A549 (cell line): ENCODE data around the gene TSPAN3.

ENCODE experiments used
- CEBPB ChIP-seq, 2 experiments: fragments of >200 bp in 1 of 2; sonication (Bioruptor Twin) in 1 of 2; formaldehyde crosslinking in 1 of 2; IDR thresholded peaks; 2 replicates each; pipeline ENCODE4 v1.6.1; 2012 to 2016
- MAX ChIP-seq: IDR thresholded peaks from 2 replicates; pipeline ENCODE4 v1.6.1; 2012
- REST ChIP-seq: fragments of 200-600 bp; sonication (generic); IDR thresholded peaks from 2 replicates; pipeline ENCODE4 v1.6.1; 2016; ENCODE audit warnings: antibody characterized with exemption, mild to moderate bottlenecking, moderate library complexity
- RNF2 ChIP-seq: fragments of 200-600 bp; sonication (generic); IDR thresholded peaks from 2 replicates; pipeline ENCODE4 v1.6.1; 2016; ENCODE audit warnings: low read depth, mild to moderate bottlenecking, antibody characterized with exemption, moderate library complexity, borderline replicate concordance
- TP53 ChIP-seq: fragments of 250-450 bp; sonication (Bioruptor Pico); IDR thresholded peaks from 2 replicates; pipeline ENCODE4 v1.5.0; 2021; ENCODE audit warnings: mild to moderate bottlenecking, moderate library complexity
- TF ChIP-seq, protein P1 (sequence below): fragments of >200 bp; sonication (Bioruptor Twin); formaldehyde crosslinking; IDR thresholded peaks from 3 replicates; pipeline ENCODE4 v1.5.1; 2016

DNA sequence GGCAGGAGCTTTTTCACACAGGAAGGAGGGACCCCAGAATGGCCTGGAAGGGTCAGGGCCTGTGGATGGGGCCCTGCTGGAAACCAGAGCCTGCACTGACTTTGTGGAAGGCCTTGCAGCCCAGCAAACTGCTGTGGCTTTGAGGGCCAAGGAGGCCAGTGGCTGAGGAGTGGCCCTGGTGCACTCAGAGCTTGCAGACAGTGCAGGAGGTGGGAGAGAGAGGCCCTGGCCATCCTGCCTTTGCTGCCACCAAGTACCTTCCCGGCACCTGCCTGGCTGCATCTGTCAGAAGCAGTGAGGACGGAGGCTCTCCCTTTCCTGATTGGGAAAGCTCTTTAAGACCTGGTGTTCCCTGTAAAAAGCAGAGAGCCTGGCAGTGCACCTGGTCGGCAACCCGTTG is 69.6 kb downstream of the TSPAN3 start:
- TF ChIP-seq MAX (no peak), TP53 (CRISPR knock-in tag) (no peak), CEBPB (IDR thresholded peaks at IDR 0.05) (no peak), RNF2 (no peak), REST (no peak)
- TF ChIP-seq, protein P1, sequence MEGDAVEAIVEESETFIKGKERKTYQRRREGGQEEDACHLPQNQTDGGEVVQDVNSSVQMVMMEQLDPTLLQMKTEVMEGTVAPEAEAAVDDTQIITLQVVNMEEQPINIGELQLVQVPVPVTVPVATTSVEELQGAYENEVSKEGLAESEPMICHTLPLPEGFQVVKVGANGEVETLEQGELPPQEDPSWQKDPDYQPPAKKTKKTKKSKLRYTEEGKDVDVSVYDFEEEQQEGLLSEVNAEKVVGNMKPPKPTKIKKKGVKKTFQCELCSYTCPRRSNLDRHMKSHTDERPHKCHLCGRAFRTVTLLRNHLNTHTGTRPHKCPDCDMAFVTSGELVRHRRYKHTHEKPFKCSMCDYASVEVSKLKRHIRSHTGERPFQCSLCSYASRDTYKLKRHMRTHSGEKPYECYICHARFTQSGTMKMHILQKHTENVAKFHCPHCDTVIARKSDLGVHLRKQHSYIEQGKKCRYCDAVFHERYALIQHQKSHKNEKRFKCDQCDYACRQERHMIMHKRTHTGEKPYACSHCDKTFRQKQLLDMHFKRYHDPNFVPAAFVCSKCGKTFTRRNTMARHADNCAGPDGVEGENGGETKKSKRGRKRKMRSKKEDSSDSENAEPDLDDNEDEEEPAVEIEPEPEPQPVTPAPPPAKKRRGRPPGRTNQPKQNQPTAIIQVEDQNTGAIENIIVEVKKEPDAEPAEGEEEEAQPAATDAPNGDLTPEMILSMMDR: no peak
